Kidney capillary endothelial cell (primary cell): ENCODE measurements around the gene RTKN2.

ENCODE experiments used
- DNase-seq: peaks from one replicate; pipeline ENCODE4 v3.0.0-alpha.2; 2018; ENCODE audit warnings: low spot score

The RTKN2 gene

GRCh38 chr10:62217683-62218082 lies 51.0 kb downstream of the RTKN2 start:
- DNase-seq: no peak

GRCh38 chr10:62214364-62214874 lies 54.2 kb downstream of the RTKN2 start:
- DNase-seq: no peak

GRCh38 chr10:62205750-62206399 lies 62.8 kb downstream of the RTKN2 start:
- no peak for DNase-seq

GRCh38 chr10:62199584-62199983 lies 69.1 kb downstream of the RTKN2 start:
- DNase-seq: no peak

- no peak for DNase-seq
Observed at GRCh38 chr10:62196528-62196927, 72.1 kb downstream of the RTKN2 start.

- no peak for DNase-seq
Observed at GRCh38 chr10:62195675-62195926, 73.0 kb downstream of the RTKN2 start.

- no peak for DNase-seq
Observed at GRCh38 chr10:62194924-62195674, 73.5 kb downstream of the RTKN2 start.

GRCh38 chr10:62193479-62193878 lies 75.2 kb downstream of the RTKN2 start:
- no peak for DNase-seq

GRCh38 chr10:62189131-62189530 lies 79.5 kb downstream of the RTKN2 start:
- no peak for DNase-seq

GRCh38 chr10:62188021-62188616 lies 80.5 kb downstream of the RTKN2 start:
- no peak for DNase-seq

GRCh38 chr10:62186999-62187675 lies 81.5 kb downstream of the RTKN2 start:
- DNase-seq: no peak

- no peak for DNase-seq
Observed at GRCh38 chr10:62185919-62186692, 82.5 kb downstream of the RTKN2 start.

- DNase-seq: no peak
Observed at GRCh38 chr10:62183857-62184795, 84.5 kb downstream of the RTKN2 start.

- no peak for DNase-seq
Observed at GRCh38 chr10:62183442-62183841, 85.2 kb downstream of the RTKN2 start.

- no peak for DNase-seq
Observed at GRCh38 chr10:62182595-62182994, 86.0 kb downstream of the RTKN2 start.

- no peak for DNase-seq
Observed at GRCh38 chr10:62182171-62182570, 86.5 kb downstream of the RTKN2 start.

GRCh38 chr10:62180677-62181076 lies 88.0 kb downstream of the RTKN2 start:
- DNase-seq: no peak

GRCh38 chr10:62178568-62178967 lies 90.1 kb downstream of the RTKN2 start:
- DNase-seq: no peak

GRCh38 chr10:62177111-62177510 lies 91.5 kb downstream of the RTKN2 start:
- no peak for DNase-seq

- no peak for DNase-seq
Observed at GRCh38 chr10:62175251-62175650, 93.4 kb downstream of the RTKN2 start.

- DNase-seq: no peak
Observed at GRCh38 chr10:62172465-62172864, 96.2 kb downstream of the RTKN2 start.
